Measurements from ENCODE around the gene ZIC4.

GRCh38 chr3:147360646-147361453 lies 45.5 kb downstream of the ZIC4 start:
- TF ChIP-seq CTCF (IDR thresholded peaks at IDR 0.05; ENCODE audit: poor library complexity): no peak
- TF ChIP-seq EZH2 (IDR thresholded peaks at IDR 0.05; ENCODE audit: borderline replicate concordance): no peak
- no peak for TF ChIP-seq EZH2phosphoT487 (IDR thresholded peaks at IDR 0.05; ENCODE audit: low read depth, severe bottlenecking, unreplicated experiment)
